BE2C (cell line): ENCODE results near the gene FGD2.

ENCODE experiments used
- DNase-seq: peaks from one replicate; pipeline ENCODE4 v3.0.0-alpha.2; 2020
- H3K27me3 ChIP-seq: fragments of 250-450 bp; sonication (Bioruptor Pico); 2 replicates; pipeline ENCODE4 v1.5.1; 2020; ENCODE audit warnings: mild to moderate bottlenecking
- H3K36me3 ChIP-seq: fragments of 250-450 bp; sonication (Bioruptor Pico); 2 replicates; pipeline ENCODE4 v1.5.1; 2020; ENCODE audit warnings: mild to moderate bottlenecking
- H3K4me1 ChIP-seq: fragments of 250-450 bp; sonication (Bioruptor Pico); 2 replicates; pipeline ENCODE4 v1.5.1; 2020
- H3K4me3 ChIP-seq: 2 replicates; pipeline ENCODE4 v1.5.1; 2011; ENCODE audit warnings: low read depth, low read length
- H3K9me3 ChIP-seq: fragments of 250-450 bp; sonication (Bioruptor Pico); 2 replicates; pipeline ENCODE4 v1.5.1; 2020
- CTCF ChIP-seq: IDR thresholded peaks from 2 replicates; pipeline ENCODE4 v1.5.1; 2012; ENCODE audit warnings: mild to moderate bottlenecking, low read depth, low read length

The FGD2 gene

GRCh38 chr6:37053683-37054082, 48.2 kb downstream of the FGD2 start:
- TF ChIP-seq CTCF, result no peak
- peaks cover 5% of the 10 kb centered on the region; the same call in 1 of the 2 replicates for H3K4me1 ChIP-seq
- H3K36me3 ChIP-seq, result no peaks in the 10 kb centered on the region
- no peak overlapping the region for H3K4me3 ChIP-seq
- H3K27me3 ChIP-seq, result no peaks in the 10 kb centered on the region
- no peaks in the 10 kb centered on the region for H3K9me3 ChIP-seq
- no peak for DNase-seq

DNA sequence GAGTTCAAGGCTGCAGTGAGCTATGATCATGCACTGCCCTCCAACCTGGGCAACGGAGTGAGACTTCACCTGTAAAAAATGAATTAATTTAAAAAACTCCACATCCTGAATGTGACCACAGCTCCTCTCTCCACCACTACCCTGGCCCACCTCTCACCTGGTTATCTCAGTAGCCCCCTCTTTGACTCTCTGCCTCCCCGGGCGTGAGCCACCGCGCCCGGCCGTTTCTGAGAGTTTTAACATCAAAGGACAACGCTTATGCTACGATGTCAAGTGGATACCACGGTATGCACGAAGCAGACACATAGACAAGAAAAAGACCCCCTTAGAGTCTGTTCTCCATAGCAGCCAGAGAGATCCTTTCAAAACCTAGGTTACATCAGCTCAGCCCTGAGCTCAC, 48.7 kb downstream of the FGD2 start:
- no peak for TF ChIP-seq CTCF
- DNase-seq, result no peak
- H3K4me3 ChIP-seq, result no peak overlapping the region
- peaks cover 5% of the 10 kb centered on the region; the same call in 1 of the 2 replicates for H3K4me1 ChIP-seq
- H3K9me3 ChIP-seq, result no peaks in the 10 kb centered on the region
- H3K36me3 ChIP-seq, result no peaks in the 10 kb centered on the region
- H3K27me3 ChIP-seq, result no peaks in the 10 kb centered on the region

DNA sequence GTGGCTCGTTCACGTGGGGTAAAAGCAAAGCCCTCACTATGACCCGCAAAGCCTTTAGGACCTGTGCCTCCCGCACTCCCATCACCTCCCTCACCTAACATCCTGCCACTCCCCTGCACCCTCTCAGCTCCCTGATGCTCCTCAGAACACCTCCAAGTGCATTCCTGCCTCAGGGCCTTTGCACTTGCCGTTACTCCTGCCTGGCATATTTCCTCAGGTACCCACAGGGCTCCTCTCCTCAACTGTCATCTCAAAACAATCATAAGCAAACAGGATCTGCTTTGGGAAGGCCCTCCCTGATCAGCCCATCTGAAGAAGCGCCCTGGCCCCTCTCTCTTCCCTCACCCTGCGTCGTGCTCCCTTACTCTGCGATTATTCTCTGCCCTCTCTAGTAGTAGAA, 49.1 kb downstream of the FGD2 start:
- Histone ChIP-seq H3K9me3 (no peaks in the 10 kb centered on the region), H3K36me3 (no peaks in the 10 kb centered on the region), H3K27me3 (no peaks in the 10 kb centered on the region), H3K4me1 (peaks cover 9% of the 10 kb centered on the region), H3K4me3 (no peak overlapping the region)
- TF ChIP-seq CTCF, result no peak
- no peak for DNase-seq

- Histone ChIP-seq H3K4me3 (no peak overlapping the region), H3K36me3 (no peaks in the 10 kb centered on the region), H3K4me1 (peaks cover 15% of the 10 kb centered on the region), H3K9me3 (no peaks in the 10 kb centered on the region), H3K27me3 (no peaks in the 10 kb centered on the region)
- TF ChIP-seq CTCF, result no peak
- DNase-seq, result no peak
These were observed 50.6 kb downstream of the FGD2 start for GRCh38 chr6:37056112-37056403.

DNA sequence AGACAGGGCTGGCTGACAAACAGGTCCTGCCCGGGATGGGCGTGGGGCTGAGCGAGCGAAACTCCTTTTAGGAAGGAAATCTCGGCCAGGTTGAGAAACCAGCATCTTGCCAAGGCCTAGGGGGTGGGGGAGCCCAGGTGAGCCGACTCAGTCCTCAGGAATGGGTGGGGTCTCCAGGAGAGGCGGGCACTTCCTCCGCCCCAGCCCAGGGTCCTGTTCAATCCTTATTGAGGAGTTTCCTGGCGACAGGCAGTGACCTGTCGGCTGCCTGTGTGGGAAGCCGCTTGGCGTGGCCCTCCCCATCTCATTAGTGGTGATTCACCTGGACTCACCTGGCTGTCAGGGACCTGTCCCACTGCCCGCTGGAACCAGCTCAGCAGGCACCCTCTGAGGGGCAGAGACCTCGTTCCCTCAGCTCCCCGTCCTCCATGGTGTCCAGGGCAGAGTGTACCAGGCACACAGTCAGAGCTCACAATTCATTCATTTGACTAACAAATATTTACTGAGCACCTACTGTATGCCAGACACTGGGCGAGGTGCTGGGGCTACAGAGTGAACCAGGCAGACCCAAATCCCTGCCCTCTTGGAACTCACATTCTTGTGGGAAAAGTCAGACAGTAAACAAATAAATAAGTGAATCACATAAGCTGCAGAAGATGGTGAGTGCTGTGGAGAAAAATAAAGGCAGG, 51.1 kb downstream of the FGD2 start:
- Histone ChIP-seq H3K4me1 (peaks cover 13% of the 10 kb centered on the region), H3K27me3 (no peaks in the 10 kb centered on the region), H3K36me3 (no peaks in the 10 kb centered on the region), H3K4me3 (no peak overlapping the region), H3K9me3 (no peaks in the 10 kb centered on the region)
- TF ChIP-seq CTCF, result no peak
- no peak for DNase-seq

- H3K9me3 ChIP-seq, result no peaks in the 10 kb centered on the region
- TF ChIP-seq CTCF, result no peak
- peaks cover 11% of the 10 kb centered on the region for H3K4me1 ChIP-seq
- H3K27me3 ChIP-seq, result no peaks in the 10 kb centered on the region
- H3K4me3 ChIP-seq, result no peak overlapping the region
- no peak for DNase-seq
- H3K36me3 ChIP-seq, result no peaks in the 10 kb centered on the region
These were observed 51.6 kb downstream of the FGD2 start for GRCh38 chr6:37057128-37057471.
